ENCODE data around the gene NOX5. TPM values are rescaled to one million over a fixed set of nuclear protein-coding genes. Genes with fewer than 3 reads are reported as not detected.

The NOX5 gene
- total and polyA plus RNA-seq, 5 experiments from 2014 or later, result 0.05 TPM; not detected in 3

GRCh38 chr15:69069996-69070395 lies 55.5 kb downstream of the NOX5 start:
- H3K4me1 Mint-ChIP-seq, result peaks cover 6 to 13% (median 11%) of the 10 kb centered on the region in 4 donors
- no peak overlapping the region for H3K4me3 Mint-ChIP-seq
- H3K27ac Mint-ChIP-seq, result no peak overlapping the region
- POLR2A ChIA-PET, result no interaction called here
- peaks cover 24 to 52% (median 30%) of the 10 kb centered on the region in 5 donors for H3K27me3 Mint-ChIP-seq
- H3K36me3 Mint-ChIP-seq, result peaks cover 0 to 3% (median 0%) of the 10 kb centered on the region in 3 donors
- ATAC-seq, result no peak
- DNase-seq, result no peak
- H3K9me3 Mint-ChIP-seq, result peaks cover 0 to 7% (median 0%) of the 10 kb centered on the region in 9 donors

- peaks cover 6 to 13% (median 11%) of the 10 kb centered on the region in 4 donors for H3K4me1 Mint-ChIP-seq
- no peak for DNase-seq
- H3K4me3 Mint-ChIP-seq, result no peak overlapping the region
- peaks cover 0 to 3% (median 0%) of the 10 kb centered on the region in 3 donors for H3K36me3 Mint-ChIP-seq
- H3K27ac Mint-ChIP-seq, result no peak overlapping the region
- peaks cover 26 to 56% (median 32%) of the 10 kb centered on the region in 5 donors for H3K27me3 Mint-ChIP-seq
- H3K9me3 Mint-ChIP-seq, result peaks cover 0 to 7% (median 0%) of the 10 kb centered on the region in 9 donors
- ATAC-seq, result no peak
- POLR2A ChIA-PET, result no interaction called here
These were observed 55.9 kb downstream of the NOX5 start for GRCh38 chr15:69070396-69070795.

GRCh38 chr15:69071260-69071659 lies 56.8 kb downstream of the NOX5 start:
- ATAC-seq (no peak), DNase-seq (no peak)
- POLR2A ChIA-PET, result no interaction called here
- Mint-ChIP-seq H3K27me3 (peaks cover 31 to 63% (median 36%) of the 10 kb centered on the region in 5 donors), H3K27ac (no peak overlapping the region), H3K4me1 (peaks cover 6 to 13% (median 11%) of the 10 kb centered on the region in 4 donors), H3K4me3 (no peak overlapping the region), H3K9me3 (peaks cover 0 to 7% (median 0%) of the 10 kb centered on the region in 9 donors), H3K36me3 (peaks cover 0 to 3% (median 0%) of the 10 kb centered on the region in 3 donors)

- POLR2A ChIA-PET, result no interaction called here
- ATAC-seq (no peak), DNase-seq (no peak)
- Mint-ChIP-seq H3K4me1 (peaks cover 6 to 13% (median 11%) of the 10 kb centered on the region in 4 donors), H3K27me3 (peaks cover 29 to 63% (median 37%) of the 10 kb centered on the region in 5 donors), H3K9me3 (peaks cover 0 to 7% (median 0%) of the 10 kb centered on the region in 9 donors), H3K4me3 (no peak overlapping the region), H3K36me3 (peaks cover 0 to 3% (median 0%) of the 10 kb centered on the region in 3 donors), H3K27ac (no peak overlapping the region)
These were observed 58.4 kb downstream of the NOX5 start for GRCh38 chr15:69072906-69073305.

- no peak overlapping the region for H3K27ac Mint-ChIP-seq
- peak overlapping the region in 6 of 10 donors; percentile 15 to 56 (median 35) for H3K4me3 Mint-ChIP-seq
- peaks cover 0 to 3% (median 0%) of the 10 kb centered on the region in 3 donors for H3K36me3 Mint-ChIP-seq
- H3K27me3 Mint-ChIP-seq, result peaks cover 26 to 63% (median 36%) of the 10 kb centered on the region in 5 donors
- POLR2A ChIA-PET, result interaction anchor here (0.5 to 0.7 kb wide), 2 partner anchors 11 to 272 kb away, joined by 3 to 4 read pairs; no protein-coding TSS in a partner anchor
- ATAC-seq (no peak), DNase-seq (no peak)
- H3K9me3 Mint-ChIP-seq, result peaks cover 0 to 7% (median 0%) of the 10 kb centered on the region in 9 donors
- H3K4me1 Mint-ChIP-seq, result peaks cover 6 to 13% (median 11%) of the 10 kb centered on the region in 4 donors
These were observed 59.7 kb downstream of the NOX5 start for GRCh38 chr15:69074001-69074842.

- Mint-ChIP-seq H3K9me3 (peaks cover 0 to 7% (median 0%) of the 10 kb centered on the region in 9 donors), H3K27ac (no peak overlapping the region), H3K36me3 (peaks cover 0 to 3% (median 0%) of the 10 kb centered on the region in 3 donors), H3K4me1 (peaks cover 6 to 13% (median 11%) of the 10 kb centered on the region in 4 donors), H3K4me3 (peak overlapping the region in 3 of 10 donors; percentile 15 to 34 (median 19)), H3K27me3 (peaks cover 26 to 62% (median 34%) of the 10 kb centered on the region in 5 donors)
- DNase-seq (no peak), ATAC-seq (no peak)
- POLR2A ChIA-PET, result interaction anchor here (0.5 to 0.7 kb wide), 3 partner anchors 11 to 273 kb away, joined by 3 to 4 read pairs (median 4); no protein-coding TSS in a partner anchor
These were observed 60.3 kb downstream of the NOX5 start for GRCh38 chr15:69074843-69075224.

- ATAC-seq (no peak), DNase-seq (no peak)
- peaks cover 0 to 4% (median 0%) of the 10 kb centered on the region in 9 donors for H3K9me3 Mint-ChIP-seq
- no peak overlapping the region for H3K4me3 Mint-ChIP-seq
- no peak overlapping the region for H3K27ac Mint-ChIP-seq
- H3K4me1 Mint-ChIP-seq, result peaks cover 6 to 13% (median 11%) of the 10 kb centered on the region in 4 donors
- peaks cover 26 to 56% (median 32%) of the 10 kb centered on the region in 5 donors for H3K27me3 Mint-ChIP-seq
- no peaks in the 10 kb centered on the region for H3K36me3 Mint-ChIP-seq
- POLR2A ChIA-PET, result interaction anchor here (0.6 to 0.7 kb wide), 2 partner anchors 12 to 210 kb away, joined by 3 to 4 read pairs; no protein-coding TSS in a partner anchor
These were observed 60.9 kb downstream of the NOX5 start for GRCh38 chr15:69075440-69075839.

- POLR2A ChIA-PET, result no interaction called here
- Mint-ChIP-seq H3K27ac (no peak overlapping the region), H3K36me3 (no peaks in the 10 kb centered on the region), H3K27me3 (peaks cover 23 to 51% (median 29%) of the 10 kb centered on the region in 5 donors), H3K9me3 (no peaks in the 10 kb centered on the region), H3K4me1 (peaks cover 9 to 16% (median 12%) of the 10 kb centered on the region in 4 donors), H3K4me3 (no peak overlapping the region)
- no peak for ATAC-seq
- no peak for DNase-seq
These were observed 62.3 kb downstream of the NOX5 start for GRCh38 chr15:69076756-69077155.

- no peak overlapping the region for H3K27ac Mint-ChIP-seq
- H3K36me3 Mint-ChIP-seq, result no peaks in the 10 kb centered on the region
- no peak overlapping the region for H3K4me3 Mint-ChIP-seq
- DNase-seq (no peak), ATAC-seq (no peak)
- H3K9me3 Mint-ChIP-seq, result no peaks in the 10 kb centered on the region
- peaks cover 6 to 13% (median 8%) of the 10 kb centered on the region in 4 donors for H3K4me1 Mint-ChIP-seq
- POLR2A ChIA-PET, result no interaction called here
- peaks cover 15 to 35% (median 22%) of the 10 kb centered on the region in 5 donors for H3K27me3 Mint-ChIP-seq
These were observed 64.1 kb downstream of the NOX5 start for GRCh38 chr15:69078638-69079037.

- POLR2A ChIA-PET, result no interaction called here
- Mint-ChIP-seq H3K27ac (peak overlapping the region in 1 of 10 donors; percentile 2), H3K4me3 (no peak overlapping the region), H3K9me3 (no peaks in the 10 kb centered on the region), H3K27me3 (peaks cover 4 to 19% (median 14%) of the 10 kb centered on the region in 5 donors), H3K36me3 (no peaks in the 10 kb centered on the region), H3K4me1 (peaks cover 0 to 7% (median 2%) of the 10 kb centered on the region in 4 donors)
- ATAC-seq (no peak), DNase-seq (no peak)
These were observed 66.1 kb downstream of the NOX5 start for GRCh38 chr15:69080295-69081248.

GRCh38 chr15:69081310-69082004 lies 67.0 kb downstream of the NOX5 start:
- no peak for DNase-seq
- Mint-ChIP-seq H3K4me3 (no peak overlapping the region), H3K36me3 (no peaks in the 10 kb centered on the region), H3K27me3 (peaks cover 4 to 14% (median 10%) of the 10 kb centered on the region in 5 donors), H3K4me1 (peaks cover 0 to 7% (median 2%) of the 10 kb centered on the region in 4 donors), H3K9me3 (no peaks in the 10 kb centered on the region), H3K27ac (peak overlapping the region in 1 of 10 donors; percentile 2)
- POLR2A ChIA-PET, result no interaction called here
- no peak for ATAC-seq
